Caki2 (cell line): Measurements from ENCODE around the gene SYCE3. TPM values are rescaled to one million over a fixed set of nuclear protein-coding genes. Genes with fewer than 3 reads are reported as not detected.
"Not testable (repeated sequence)": the region's sequence is repeated elsewhere in the genome, so short reads cannot be mapped to it uniquely, and the experiment has no call there.

Source experiments
- DNase-seq: peaks from one replicate; pipeline ENCODE4 v3.0.0-alpha.2; 2015; ENCODE audit warnings: low read depth
- in situ Hi-C: cut with HindIII; loops from 2 replicates; pipeline ENCODE4 v1.10.0; 2016; ENCODE audit warnings: low sequenced_read_pairs, low pct_unique_long_range_greater_than_20kb, mixed read lengths
- total RNA-seq: library from RNA; depleted of rRNA; stranded (reverse); fragments of >200 nt; shearing (Covaris generic); gene quantifications from 2 replicates; pipeline ENCODE4 v1.2.3, GENCODE V29; 2014; ENCODE audit warnings: low replicate concordance

The SYCE3 gene
- total RNA-seq, 1 experiment from 2014 or later, result not detected

- DNase-seq, result peak; percentile 42
- in situ Hi-C loops, result no loop called here
Measured at GRCh38 chr22:50542416-50542927, 20.2 kb downstream of the SYCE3 start.

- in situ Hi-C loops, result not testable (repeated sequence)
- DNase-seq, result peak; percentile 61
Measured at GRCh38 chr22:50541667-50542026, 21.1 kb downstream of the SYCE3 start.

- in situ Hi-C loops, result no loop called here
- DNase-seq, result no peak
Measured at GRCh38 chr22:50540381-50540780, 22.3 kb downstream of the SYCE3 start.

- DNase-seq, result no peak
- in situ Hi-C loops, result no loop called here
Measured at GRCh38 chr22:50537765-50538164, 25.0 kb downstream of the SYCE3 start.

GRCh38 chr22:50536226-50536625 is 26.5 kb downstream of the SYCE3 start:
- in situ Hi-C loops, result no loop called here
- no peak for DNase-seq

GRCh38 chr22:50535113-50535512 is 27.6 kb downstream of the SYCE3 start:
- DNase-seq, result no peak
- in situ Hi-C loops, result no loop called here

GRCh38 chr22:50533856-50534711 is 28.6 kb downstream of the SYCE3 start:
- in situ Hi-C loops, result not testable (repeated sequence)
- peak; percentile 58 for DNase-seq

- no peak for DNase-seq
- in situ Hi-C loops, result no loop called here
Measured at GRCh38 chr22:50532824-50533796, 29.6 kb downstream of the SYCE3 start.

GRCh38 chr22:50531962-50532674 is 30.6 kb downstream of the SYCE3 start:
- in situ Hi-C loops, result no loop called here
- peak; percentile 79 for DNase-seq

- in situ Hi-C loops, result no loop called here
- DNase-seq, result peak; percentile 68
Measured at GRCh38 chr22:50531546-50531961, 31.2 kb downstream of the SYCE3 start.

GRCh38 chr22:50530877-50531545 is 31.7 kb downstream of the SYCE3 start:
- DNase-seq, result peak; percentile 88

GRCh38 chr22:50530580-50530876 is 32.2 kb downstream of the SYCE3 start:
- in situ Hi-C loops, result no loop called here
- DNase-seq, result no peak

More at GRCh38 chr22:50530877-50531545, 31.7 kb downstream of the SYCE3 start:
- in situ Hi-C loops, result no loop called here

- in situ Hi-C loops, result no loop called here
- DNase-seq, result peak; percentile 94
Measured at GRCh38 chr22:50529897-50530579, 32.7 kb downstream of the SYCE3 start, which contains the start of gene TYMP. TYMP (minus strand) TSS chr22:50530012; CDS start chr22:50529709, 303 bp downstream.

- no peak for DNase-seq
Measured at GRCh38 chr22:50529416-50529896, 33.3 kb downstream of the SYCE3 start.

GRCh38 chr22:50528682-50529415 is 33.9 kb downstream of the SYCE3 start:
- in situ Hi-C loops, result no loop called here
- DNase-seq, result no peak

More at GRCh38 chr22:50529416-50529896, 33.3 kb downstream of the SYCE3 start:
- in situ Hi-C loops, result no loop called here

GRCh38 chr22:50527921-50528681 is 34.6 kb downstream of the SYCE3 start:
- in situ Hi-C loops, result no loop called here

More at GRCh38 chr22:50527921-50528681, 34.6 kb downstream of the SYCE3 start:
- DNase-seq, result no peak
